Cardiac septum (tissue), 1 donor: Measurements from ENCODE around the gene TNPO1. TPM values are rescaled to one million over a fixed set of nuclear protein-coding genes. Genes with fewer than 3 reads are reported as not detected.
"Not testable (repeated sequence)": the region's sequence is repeated elsewhere in the genome, so short reads cannot be mapped to it uniquely, and the experiment has no call there.

Experiments
- DNase-seq: peaks from one replicate; pipeline ENCODE4 v3.0.0-alpha.2; 2020; ENCODE audit warnings: low spot score
- intact Hi-C: fragments of 100-400 bp; cut with DNase I; formaldehyde crosslinking; loops from one replicate; pipeline ENCODE4 v1.14.0; 2022
- total RNA-seq: library from RNA; stranded (reverse); fragmentation: NEBNext Ultra II Directional; extraction: Animal tissue kit (Norgen Biotek cat#: 25700); gene quantifications from one replicate; pipeline ENCODE4 v1.2.1, GENCODE V29; 2021
- donor health status: DM: no; HTN: no; CAD: no.

Gene TNPO1
- total RNA-seq, 1 donor from 2014 or later: 68.8 TPM

GRCh38 chr5:72895758-72896157 is 79.3 kb downstream of the TNPO1 start:
- intact Hi-C loops: no loop called here
- no peak for DNase-seq

GRCh38 chr5:72906806-72907205 is 90.3 kb downstream of the TNPO1 start:
- intact Hi-C loops: no loop called here
- DNase-seq: no peak

- intact Hi-C loops: no loop called here
These were observed 92.2 kb downstream of the TNPO1 start for GRCh38 chr5:72908664-72909063.

GRCh38 chr5:72917371-72917776 is 100.9 kb downstream of the TNPO1 start:
- intact Hi-C loops: no loop called here
- DNase-seq: no peak

More at GRCh38 chr5:72908664-72909063, 92.2 kb downstream of the TNPO1 start:
- no peak for DNase-seq

- intact Hi-C loops: no loop called here
- DNase-seq: no peak
These were observed 104.4 kb downstream of the TNPO1 start for GRCh38 chr5:72920690-72921502.

GRCh38 chr5:72921886-72922285 is 105.4 kb downstream of the TNPO1 start:
- intact Hi-C loops: no loop called here
- no peak for DNase-seq

GRCh38 chr5:72922422-72922821 is 106.0 kb downstream of the TNPO1 start:
- DNase-seq: no peak
- intact Hi-C loops: no loop called here

- no peak for DNase-seq
- intact Hi-C loops: no loop called here
These were observed 109.0 kb downstream of the TNPO1 start for GRCh38 chr5:72925336-72926010.

GRCh38 chr5:72932686-72933085 is 116.2 kb downstream of the TNPO1 start:
- DNase-seq, intact Hi-C loops: not testable (repeated sequence)

- intact Hi-C loops, DNase-seq: not testable (repeated sequence)
These were observed 118.7 kb downstream of the TNPO1 start for GRCh38 chr5:72934953-72935725.

- intact Hi-C loops: no loop called here
- no peak for DNase-seq
These were observed 120.4 kb downstream of the TNPO1 start for GRCh38 chr5:72936893-72937292.

GRCh38 chr5:72937517-72938061 is 121.1 kb downstream of the TNPO1 start:
- DNase-seq: no peak
- intact Hi-C loops: no loop called here

GRCh38 chr5:72938206-72938605 is 121.7 kb downstream of the TNPO1 start:
- intact Hi-C loops: no loop called here
- no peak for DNase-seq

- no peak for DNase-seq
- intact Hi-C loops: no loop called here
These were observed 123.6 kb downstream of the TNPO1 start for GRCh38 chr5:72940082-72940481.

- intact Hi-C loops: no loop called here
- no peak for DNase-seq
These were observed 126.8 kb downstream of the TNPO1 start for GRCh38 chr5:72943307-72943706.

GRCh38 chr5:72947498-72947897 is 131.0 kb downstream of the TNPO1 start:
- intact Hi-C loops: no loop called here
- DNase-seq: no peak

GRCh38 chr5:72949481-72949880 is 133.0 kb downstream of the TNPO1 start:
- intact Hi-C loops: no loop called here
- no peak for DNase-seq

- intact Hi-C loops: no loop called here
- no peak for DNase-seq
These were observed 135.4 kb downstream of the TNPO1 start for GRCh38 chr5:72951671-72952468.

GRCh38 chr5:72954389-72954788 is 137.9 kb downstream of the TNPO1 start:
- DNase-seq: no peak
- intact Hi-C loops: loop anchor here (2.0 kb wide), 1 partner anchor 138 kb away; the partner anchor contains the start of gene TNPO1
